ENCODE data around the gene RARRES1. TPM values are rescaled to one million over a fixed set of nuclear protein-coding genes. Genes with fewer than 3 reads are reported as not detected.

RARRES1 gene
- polyA plus RNA-seq, 3 donors, result 7.3 to 147 (median 78.2) TPM

- H3K27ac ChIP-seq (ENCODE audit: low read depth, low read length), result no peak overlapping the region
- 6 to 12% (median 7%) methylated on average over 6 of the region's 6 CpGs for WGBS, 3 donors
Observed at GRCh38 chr3:158671821-158672214, 60.4 kb downstream of the RARRES1 start.

GRCh38 chr3:158668506-158668905, 63.8 kb downstream of the RARRES1 start:
- no peak overlapping the region for H3K27ac ChIP-seq (ENCODE audit: low read depth, low read length)

GRCh38 chr3:158666416-158666815, 65.8 kb downstream of the RARRES1 start:
- WGBS, 3 donors, result 67 to 82% (median 76%) methylated on average over 3 of the region's 3 CpGs
- no peak overlapping the region for H3K27ac ChIP-seq (ENCODE audit: low read depth, low read length)

More at GRCh38 chr3:158668506-158668905, 63.8 kb downstream of the RARRES1 start:
- 68 to 88% (median 73%) methylated on average over 2 of the region's 2 CpGs for WGBS, 3 donors

- 92 to 99% (median 95%) methylated on average over 1 of the region's 1 CpG for WGBS, 3 donors
- no peak overlapping the region for H3K27ac ChIP-seq (ENCODE audit: low read depth, low read length)
Observed at GRCh38 chr3:158663832-158664231, 68.4 kb downstream of the RARRES1 start.

GRCh38 chr3:158663246-158663645, 69.0 kb downstream of the RARRES1 start:
- no peak overlapping the region for H3K27ac ChIP-seq (ENCODE audit: low read depth, low read length)
- 72 to 88% (median 84%) methylated on average over 1 of the region's 1 CpG for WGBS, 3 donors

GRCh38 chr3:158660711-158661110, 71.5 kb downstream of the RARRES1 start:
- H3K27ac ChIP-seq (ENCODE audit: low read depth, low read length), result no peak overlapping the region
- 80 to 93% (median 84%) methylated on average over 4 of the region's 4 CpGs for WGBS, 3 donors

- no peak overlapping the region for H3K27ac ChIP-seq (ENCODE audit: low read depth, low read length)
- 37 to 47% (median 40%) methylated on average over 7 of the region's 7 CpGs for WGBS, 3 donors
Observed at GRCh38 chr3:158659454-158660237, 72.6 kb downstream of the RARRES1 start.

- H3K27ac ChIP-seq (ENCODE audit: low read depth, low read length), result no peak overlapping the region
- WGBS, 3 donors, result 89 to 94% (median 93%) methylated on average over 7 of the region's 7 CpGs
Observed at GRCh38 chr3:158658889-158659288, 73.4 kb downstream of the RARRES1 start.

- WGBS, 3 donors, result 79 to 85% (median 82%) methylated on average over 3 of the region's 3 CpGs
- H3K27ac ChIP-seq (ENCODE audit: low read depth, low read length), result no peak overlapping the region
Observed at GRCh38 chr3:158652463-158652862, 79.8 kb downstream of the RARRES1 start.

- H3K27ac ChIP-seq (ENCODE audit: low read depth, low read length), result no peak overlapping the region
- 91 to 95% (median 95%) methylated on average over 2 of the region's 2 CpGs for WGBS, 3 donors
Observed at GRCh38 chr3:158651192-158651591, 81.1 kb downstream of the RARRES1 start.

- H3K27ac ChIP-seq (ENCODE audit: low read depth, low read length), result no peak overlapping the region
Observed at GRCh38 chr3:158649791-158650190, 82.5 kb downstream of the RARRES1 start.

More at GRCh38 chr3:158649791-158650190, 82.5 kb downstream of the RARRES1 start:
- 59 to 70% (median 66%) methylated on average over 4 of the region's 4 CpGs for WGBS, 3 donors

Other genes with a start within 250 kb of the RARRES1 start
- 10 to 100 TPM in 1 of 3 donors, 1 to 10 TPM in 2; 3.4 to 14.1 (median 7.1) TPM for gene MLF1, start 161.3 kb downstream of the RARRES1 start, polyA plus RNA-seq
- gene GFM1, start 87.9 kb downstream of the RARRES1 start, polyA plus RNA-seq, result 10 to 100 TPM in 2 of 3 donors, 1 to 10 TPM in 1; 9.6 to 31.2 (median 10.8) TPM
- gene LXN, start 59.8 kb downstream of the RARRES1 start, polyA plus RNA-seq, result 10 to 100 TPM; 11.0 to 51.2 (median 22.7) TPM
- gene MFSD1, start 69.6 kb upstream of the RARRES1 start, polyA plus RNA-seq, result 10 to 100 TPM; 23.6 to 54.8 (median 35.5) TPM